GM12878 (cell line): Measurements from ENCODE around the gene SYF2. TPM values are rescaled to one million over a fixed set of nuclear protein-coding genes. Genes with fewer than 3 reads are reported as not detected.

Source experiments
- ATAC-seq: fragments of 200-7000 bp; cut with Tn5 transposase; 3 replicates; pipeline ENCODE4 v1.9.1; 2020; ENCODE audit warnings: mild to moderate bottlenecking, moderate library complexity
- BruUV-seq: library from RNA; stranded (reverse); fragments of 400-500 nt; replicated peaks from 2 replicates; lab custom pipeline; 2021; lab: Mats Ljungman, UMichigan
- CTCF ChIA-PET: fragments of 300-600 bp; sonication (Branson Sonifier 250); formaldehyde crosslinking; extraction: SDS; loops from one replicate; lab custom pipeline; 2021; ENCODE audit warnings: inconsistent platforms; lab: Yijun Ruan, JAX
- POLR2A ChIA-PET: fragments of 350-600 bp; formaldehyde crosslinking; extraction: SDS; loops from one replicate; lab custom pipeline; 2021; ENCODE audit warnings: inconsistent platforms; lab: Charles Lee
- RAD21 ChIA-PET: fragments of 300-600 bp; sonication (Branson Sonifier 250); formaldehyde crosslinking; loops from one replicate; lab custom pipeline; 2023; ENCODE audit warnings: antibody characterized with exemption; ENCODE audit not compliant: unreplicated experiment; lab: Charles Lee
- SMC1A ChIA-PET: fragments of 300-600 bp; sonication (Branson Sonifier 250); formaldehyde crosslinking; loops from one replicate; lab custom pipeline; 2023; ENCODE audit not compliant: unreplicated experiment, uncharacterized antibody; lab: Charles Lee
- DNase-seq: peaks from one replicate; pipeline ENCODE4 v3.0.0-alpha.2; 2011; ENCODE audit warnings: low read depth, low spot score
- FAIRE-seq: peaks from 3 replicates; lab custom pipeline; 2011; peaks lifted over from hg19 to GRCh38; lab: Jason Lieb, UNC
- H2AFZ ChIP-seq: 2 replicates; pipeline ENCODE4 v1.6.0; 2011; ENCODE audit warnings: low read depth, low read length, control low read depth; ENCODE audit not compliant: control insufficient read depth
- H3K27ac ChIP-seq: 2 replicates; pipeline ENCODE4 v1.5.1; 2011; ENCODE audit warnings: control low read depth; ENCODE audit not compliant: control insufficient read depth, insufficient read depth
- H3K27me3 ChIP-seq, 2 experiments: replicated peaks in 1 of 2; 2 replicates each; pipeline versions ENCODE4 v1.6.0 to v1.6.1; 2011; ENCODE audit warnings: low read length in 1 of 2; ENCODE audit not compliant: control insufficient read depth in 2 of 2, insufficient read depth in 2 of 2
- H3K36me3 ChIP-seq, 2 experiments: 2 replicates each; pipeline ENCODE4 v1.5.1; 2011; ENCODE audit warnings: low read length in 1 of 2; ENCODE audit not compliant: control insufficient read depth in 2 of 2, insufficient read depth in 2 of 2
- H3K4me1 ChIP-seq: 2 replicates; pipeline ENCODE4 v1.6.1; 2011; ENCODE audit warnings: mild to moderate bottlenecking, low read length, moderate library complexity, mixed read lengths; ENCODE audit not compliant: control insufficient read depth, insufficient read depth
- H3K4me2 ChIP-seq: 2 replicates; pipeline ENCODE4 v1.6.0; 2011; ENCODE audit warnings: control low read depth; ENCODE audit not compliant: control insufficient read depth, insufficient read depth
- H3K4me3 ChIP-seq: fragments of 200-600 bp; sonication (generic); 2 replicates; pipeline ENCODE4 v1.5.1; 2016
- H3K79me2 ChIP-seq: 2 replicates; pipeline ENCODE4 v1.6.0; 2011; ENCODE audit warnings: low read length; ENCODE audit not compliant: control insufficient read depth, insufficient read depth
- H3K9ac ChIP-seq: 2 replicates; pipeline ENCODE4 v1.8.0; 2011; ENCODE audit warnings: low read length, control low read depth, mixed read lengths; ENCODE audit not compliant: control insufficient read depth, insufficient read depth
- H3K9me3 ChIP-seq: replicated peaks from 3 replicates; pipeline ENCODE4 v1.5.1; 2011; ENCODE audit warnings: mild to moderate bottlenecking, low read length; ENCODE audit not compliant: control insufficient read depth, insufficient read depth
- H4K20me1 ChIP-seq: 2 replicates; pipeline ENCODE4 v1.6.0; 2011; ENCODE audit not compliant: control insufficient read depth, insufficient read depth
- ATF7 ChIP-seq: fragments of 450-650 bp; IDR thresholded peaks from 2 replicates; pipeline ENCODE4 v1.6.1; 2016; ENCODE audit warnings: low read depth, mild to moderate bottlenecking
- CHD1 ChIP-seq: IDR thresholded peaks from 2 replicates; pipeline ENCODE4 v1.6.1; 2012; ENCODE audit warnings: low read depth, low read length, improper control_type of control experiment
- CHD2 ChIP-seq: IDR thresholded peaks from 2 replicates; pipeline ENCODE4 v1.6.1; 2011; ENCODE audit warnings: low read depth, low read length, improper control_type of control experiment, borderline replicate concordance
- CREM ChIP-seq: IDR thresholded peaks from 2 replicates; pipeline ENCODE4 v1.6.1; 2014; ENCODE audit warnings: antibody characterized with exemption, low read depth
- EED ChIP-seq: sonication (generic); IDR thresholded peaks from 2 replicates; pipeline ENCODE4 v1.6.1; 2016; ENCODE audit warnings: antibody characterized with exemption, low read depth
- GATAD2B ChIP-seq: fragments of 450-650 bp; conservative IDR thresholded peaks from 2 replicates; pipeline ENCODE4 v1.6.1; 2017; ENCODE audit warnings: low read depth, mild to moderate bottlenecking, moderate library complexity
- HCFC1 ChIP-seq: fragments of 150-350 bp; IDR thresholded peaks from 2 replicates; pipeline ENCODE4 v1.6.1; 2014; ENCODE audit warnings: low read length
- POU2F2 ChIP-seq: IDR thresholded peaks from 3 replicates; pipeline ENCODE4 v1.6.1; 2011; ENCODE audit warnings: low read depth, mild to moderate bottlenecking, low read length, borderline replicate concordance
- RCOR1 ChIP-seq: conservative IDR thresholded peaks from 2 replicates; pipeline ENCODE4 v1.6.1; 2012; ENCODE audit warnings: low read depth, low read length, improper control_type of control experiment
- RFX5 ChIP-seq: IDR thresholded peaks from 2 replicates; pipeline ENCODE4 v1.6.1; 2011; ENCODE audit warnings: low read depth, low read length, improper control_type of control experiment
- SMAD5 ChIP-seq: IDR thresholded peaks from 2 replicates; pipeline ENCODE4 v1.6.1; 2016; ENCODE audit warnings: antibody characterized with exemption, low read depth
- SMC3 ChIP-seq: IDR thresholded peaks from 2 replicates; pipeline ENCODE4 v1.6.1; 2011; ENCODE audit warnings: low read length, improper control_type of control experiment, borderline replicate concordance
- ZNF207 ChIP-seq: fragments of 450-650 bp; IDR thresholded peaks from 2 replicates; pipeline ENCODE4 v1.6.1; 2014; ENCODE audit warnings: antibody characterized with exemption, mild to moderate bottlenecking, borderline replicate concordance
- WGBS: methylation state at CpG from one replicate; pipeline ENCODE4 v1.1.6; 2016; ENCODE audit warnings: low lambda C conversion rate; ENCODE audit not compliant: insufficient replicate concordance, insufficient coverage; ENCODE audit errors: missing lambda C conversion rate; 5-methylcytosine and 5-hydroxymethylcytosine counted together
- in situ Hi-C: fragments of 300-500 bp; cut with MboI; formaldehyde crosslinking; loops from 9 replicates; pipeline ENCODE4 v1.14.3; 2018; ENCODE audit warnings: mixed read lengths
- intact Hi-C: fragments of 100-400 bp; cut with micrococcal nuclease; formaldehyde crosslinking; loops from one replicate; pipeline ENCODE4 v1.14.2; 2022; ENCODE audit not compliant: unreplicated experiment
- polyA plus RNA-seq, 11 experiments: library from polyadenylated mRNA; depleted of rRNA in 4 of 11; unstranded in 6 of 11; stranded (reverse) in 5 of 11; fragments of >200 nt; fragmentation: Nextera tagmentation in 4 of 11; fragmentation: Illumina TruSeq in 1 of 11; extraction: Ambion mirVana in 4 of 11; extraction: Trizol in 1 of 11; gene quantifications; 1 replicate in 1 of 11; 2 replicates in 10 of 11; pipeline versions ENCODE4 v1.2.1 to v1.2.3, GENCODE V29; 2011 to 2016; ENCODE audit warnings: inconsistent platforms in 2 of 11, missing spikeins in 2 of 11, low read depth in 1 of 11
- total RNA-seq, 4 experiments: library from RNA; depleted of rRNA in 3 of 4; stranded (reverse); fragments of >200 nt in 3 of 4; fragmentation: Illumina TruSeq in 1 of 4; extraction: Trizol in 1 of 4; gene quantifications; 2 replicates each; pipeline versions ENCODE4 v1.2.1 to v1.2.3, GENCODE V29; 2013 to 2021
- TF ChIP-seq, protein P1 (sequence below), 3 experiments: IDR thresholded peaks in 2 of 3; conservative IDR thresholded peaks in 1 of 3; 2 replicates each; pipeline ENCODE4 v1.5.1; 2011; ENCODE audit warnings: low read depth in 3 of 3, low read length in 3 of 3, mild to moderate bottlenecking in 3 of 3, control low read depth in 2 of 3, moderate library complexity in 2 of 3, inconsistent platforms in 1 of 3, mixed read lengths in 1 of 3; ENCODE audit not compliant: control insufficient read depth in 2 of 3, insufficient read depth in 1 of 3; ENCODE audit errors: extremely low read depth in 1 of 3
- TF ChIP-seq, protein P2 (sequence below): fragments of 450-650 bp; IDR thresholded peaks from 2 replicates; pipeline ENCODE4 v1.6.1; 2016; ENCODE audit warnings: mild to moderate bottlenecking, moderate library complexity, borderline replicate concordance

The SYF2 gene
- total and polyA plus RNA-seq, 10 of the 15 experiments (the other 5 are each of a cell fraction or from before 2014, with no cell fraction given), result 20.3 to 70.5 (median 35.3) TPM

DNA sequence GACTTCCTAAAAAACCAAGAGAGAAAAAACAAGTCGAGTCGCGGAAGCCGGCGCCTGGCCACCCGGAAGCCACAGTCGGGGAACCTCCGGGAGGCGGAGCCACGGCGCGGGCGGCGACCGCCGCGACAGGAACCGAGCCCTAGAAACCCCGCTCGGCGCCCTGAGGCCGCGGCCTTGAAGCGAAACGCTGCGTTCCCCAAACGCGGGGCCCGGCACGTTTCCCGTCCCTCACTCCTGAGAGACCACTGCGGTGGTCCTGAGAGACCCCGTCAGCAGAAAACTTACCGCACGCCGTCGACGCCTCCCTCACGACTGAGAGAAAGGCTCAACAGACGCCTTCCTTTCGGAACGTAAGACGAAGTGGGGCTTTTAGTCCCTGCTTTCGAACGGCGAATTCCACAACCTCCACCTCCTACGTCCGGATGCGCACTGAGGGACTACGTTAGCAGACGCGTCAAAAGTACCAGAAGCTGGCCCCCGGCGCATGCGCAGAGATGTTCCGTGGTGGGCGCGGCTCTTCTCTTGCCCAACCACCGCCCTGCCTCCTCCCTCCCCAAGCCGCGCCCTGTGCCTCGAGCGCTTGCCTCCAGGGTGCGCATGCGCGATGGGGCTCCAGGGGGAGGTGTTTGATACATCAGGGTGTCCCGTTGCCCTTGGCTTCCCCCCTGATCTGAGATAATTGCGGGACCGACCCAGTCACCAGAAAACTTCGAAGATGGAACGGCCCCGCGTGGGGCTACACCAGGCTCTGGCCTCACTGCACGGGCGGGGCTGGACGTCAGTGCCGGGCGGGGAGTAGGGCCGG is 14.9 kb upstream of the SYF2 start, which contains the start of gene RSRP1:
RSRP1 (minus strand) TSS at position 431 of the 805 bp plus-strand sequence. CDS start 491 bp downstream, outside the sequence.
- in situ Hi-C loops (loop anchor here (25.0 kb wide), 1 partner anchor 1460 kb away; the partner anchor contains the start of genes LYPLA2 and PITHD1), intact Hi-C loops (loop anchor here (5.0 to 10.0 kb wide), 2 partner anchors 90 to 558 kb away; partner anchors contain the start of genes SELENON and TMEM50A)
- Histone ChIP-seq H3K9me3 (no peaks in the 10 kb centered on the region), H3K27me3 (no peaks in the 10 kb centered on the region), H3K36me3 (peaks cover 0 to 22% of the 10 kb centered on the region in 2 experiments; a peak in 3 of 4 replicates), H4K20me1 (peaks cover 3% of the 10 kb centered on the region), H3K79me2 (peaks cover 46% of the 10 kb centered on the region), H3K4me2 (peak within 1 kb of the TSS; percentile 85), H3K27ac (peak within 1 kb of the TSS; percentile 97), H3K9ac (peak within 1 kb of the TSS; percentile 99), H3K4me1 (peaks cover 9% of the 10 kb centered on the region), H3K4me3 (peak within 1 kb of the TSS; percentile 97), H2AFZ (peak within 1 kb of the TSS; percentile 85)
- WGBS, result under 1% methylated on average over 79 of the region's 79 CpGs
- SMC1A ChIA-PET, result interaction anchor here (1.0 kb wide), 1 partner anchor 15 kb away, joined by 4 read pairs; the partner anchor contains the start of gene SYF2
- BruUV-seq, result TSS peak; percentile 85
- CTCF ChIA-PET, result interaction anchor here (1.0 kb wide), 1 partner anchor 235 kb away, joined by 3 read pairs; no protein-coding TSS in a partner anchor
- peak; percentile 94 for FAIRE-seq
- peak; percentile 92 for ATAC-seq
- POLR2A ChIA-PET, result interaction anchor here (0.6 to 2.3 kb wide), 4 partner anchors 15 to 307 kb away, joined by 3 to 17 read pairs (median 4); partner anchors contain the start of gene SYF2
- RAD21 ChIA-PET, result no interaction called here
- peak; percentile 95 for DNase-seq
- TF ChIP-seq RCOR1 (peak; percentile 90; the same call in 1 of the 2 replicates), CHD2 (peak; percentile 67; the same call in 1 of the 2 replicates), SMC3 (no peak), SMAD5 (peak; percentile 99), RFX5 (no peak), GATAD2B (peak; percentile 70; the same call in 1 of the 2 replicates), EED (no peak), CHD1 (peak; percentile 94), ATF7 (peak; percentile 65), POU2F2 (peak; percentile 98), HCFC1 (peak; percentile 46), CREM (peak; percentile 82), ZNF207 (peak; percentile 97)
- TF ChIP-seq, protein P1, sequence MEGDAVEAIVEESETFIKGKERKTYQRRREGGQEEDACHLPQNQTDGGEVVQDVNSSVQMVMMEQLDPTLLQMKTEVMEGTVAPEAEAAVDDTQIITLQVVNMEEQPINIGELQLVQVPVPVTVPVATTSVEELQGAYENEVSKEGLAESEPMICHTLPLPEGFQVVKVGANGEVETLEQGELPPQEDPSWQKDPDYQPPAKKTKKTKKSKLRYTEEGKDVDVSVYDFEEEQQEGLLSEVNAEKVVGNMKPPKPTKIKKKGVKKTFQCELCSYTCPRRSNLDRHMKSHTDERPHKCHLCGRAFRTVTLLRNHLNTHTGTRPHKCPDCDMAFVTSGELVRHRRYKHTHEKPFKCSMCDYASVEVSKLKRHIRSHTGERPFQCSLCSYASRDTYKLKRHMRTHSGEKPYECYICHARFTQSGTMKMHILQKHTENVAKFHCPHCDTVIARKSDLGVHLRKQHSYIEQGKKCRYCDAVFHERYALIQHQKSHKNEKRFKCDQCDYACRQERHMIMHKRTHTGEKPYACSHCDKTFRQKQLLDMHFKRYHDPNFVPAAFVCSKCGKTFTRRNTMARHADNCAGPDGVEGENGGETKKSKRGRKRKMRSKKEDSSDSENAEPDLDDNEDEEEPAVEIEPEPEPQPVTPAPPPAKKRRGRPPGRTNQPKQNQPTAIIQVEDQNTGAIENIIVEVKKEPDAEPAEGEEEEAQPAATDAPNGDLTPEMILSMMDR (IDR thresholded peaks at IDR 0.05 in 2 of 3, conservative IDR thresholded peaks at IDR 0.05 in 1 of 3; ENCODE audit: control insufficient read depth in 2 of 3, extremely low read depth in 1 of 3, insufficient read depth in 1 of 3, low read depth in 3 of 3, low read length in 3 of 3), result no peak
- TF ChIP-seq, protein P2, sequence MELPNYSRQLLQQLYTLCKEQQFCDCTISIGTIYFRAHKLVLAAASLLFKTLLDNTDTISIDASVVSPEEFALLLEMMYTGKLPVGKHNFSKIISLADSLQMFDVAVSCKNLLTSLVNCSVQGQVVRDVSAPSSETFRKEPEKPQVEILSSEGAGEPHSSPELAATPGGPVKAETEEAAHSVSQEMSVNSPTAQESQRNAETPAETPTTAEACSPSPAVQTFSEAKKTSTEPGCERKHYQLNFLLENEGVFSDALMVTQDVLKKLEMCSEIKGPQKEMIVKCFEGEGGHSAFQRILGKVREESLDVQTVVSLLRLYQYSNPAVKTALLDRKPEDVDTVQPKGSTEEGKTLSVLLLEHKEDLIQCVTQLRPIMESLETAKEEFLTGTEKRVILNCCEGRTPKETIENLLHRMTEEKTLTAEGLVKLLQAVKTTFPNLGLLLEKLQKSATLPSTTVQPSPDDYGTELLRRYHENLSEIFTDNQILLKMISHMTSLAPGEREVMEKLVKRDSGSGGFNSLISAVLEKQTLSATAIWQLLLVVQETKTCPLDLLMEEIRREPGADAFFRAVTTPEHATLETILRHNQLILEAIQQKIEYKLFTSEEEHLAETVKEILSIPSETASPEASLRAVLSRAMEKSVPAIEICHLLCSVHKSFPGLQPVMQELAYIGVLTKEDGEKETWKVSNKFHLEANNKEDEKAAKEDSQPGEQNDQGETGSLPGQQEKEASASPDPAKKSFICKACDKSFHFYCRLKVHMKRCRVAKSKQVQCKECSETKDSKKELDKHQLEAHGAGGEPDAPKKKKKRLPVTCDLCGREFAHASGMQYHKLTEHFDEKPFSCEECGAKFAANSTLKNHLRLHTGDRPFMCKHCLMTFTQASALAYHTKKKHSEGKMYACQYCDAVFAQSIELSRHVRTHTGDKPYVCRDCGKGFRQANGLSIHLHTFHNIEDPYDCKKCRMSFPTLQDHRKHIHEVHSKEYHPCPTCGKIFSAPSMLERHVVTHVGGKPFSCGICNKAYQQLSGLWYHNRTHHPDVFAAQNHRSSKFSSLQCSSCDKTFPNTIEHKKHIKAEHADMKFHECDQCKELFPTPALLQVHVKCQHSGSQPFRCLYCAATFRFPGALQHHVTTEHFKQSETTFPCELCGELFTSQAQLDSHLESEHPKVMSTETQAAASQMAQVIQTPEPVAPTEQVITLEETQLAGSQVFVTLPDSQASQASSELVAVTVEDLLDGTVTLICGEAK, result peak; percentile 64; the same call in 1 of the 2 replicates
